HepG2 (cell line): ENCODE data around the gene BCAR3. TPM values are rescaled to one million over a fixed set of nuclear protein-coding genes. Genes with fewer than 3 reads are reported as not detected.

Source experiments
- ATAC-seq: fragments of 200-7000 bp; cut with Tn5 transposase; 3 replicates; pipeline ENCODE4 v1.9.1; 2020; ENCODE audit warnings: mild to moderate bottlenecking, moderate library complexity
- BruUV-seq: library from RNA; stranded (reverse); fragments of 400-500 nt; replicated peaks from 2 replicates; lab custom pipeline; 2021; lab: Mats Ljungman, UMichigan
- CTCF ChIA-PET: fragments of 300-600 bp; formaldehyde crosslinking; extraction: SDS; loops from one replicate; lab custom pipeline; 2021; ENCODE audit warnings: low total read pairs, inconsistent platforms, low intra/inter-chr PET ratio; lab: Yijun Ruan, JAX
- POLR2A ChIA-PET: fragments of 350-600 bp; sonication (Branson Sonifier 250); formaldehyde crosslinking; loops from one replicate; lab custom pipeline; 2020; ENCODE audit warnings: antibody characterized with exemption, inconsistent platforms; lab: Yijun Ruan, JAX
- DNase-seq: peaks from one replicate; pipeline ENCODE4 v3.0.0-alpha.2; 2015; ENCODE audit warnings: low spot score
- FAIRE-seq: peaks from 3 replicates; lab custom pipeline; 2011; peaks lifted over from hg19 to GRCh38; lab: Jason Lieb, UNC
- H2AFZ ChIP-seq: one replicate; pipeline ENCODE4 v1.6.1; 2011; ENCODE audit warnings: low read length, inconsistent platforms
- H3K27ac ChIP-seq: fragments of 300-600 bp; 3 replicates; pipeline ENCODE4 v1.8.0; 2011; ENCODE audit warnings: mixed run types, mild to moderate bottlenecking, mixed read lengths, low read length, inconsistent platforms; ENCODE audit not compliant: insufficient read depth; ENCODE audit errors: extremely low read length
- H3K27me3 ChIP-seq, 2 experiments: fragments of 200-600 bp in 1 of 2; 2 replicates in 1 of 2; 3 replicates in 1 of 2; pipeline versions ENCODE4 v1.6.0 to v1.8.0; 2011; ENCODE audit warnings: low read length in 2 of 2, mild to moderate bottlenecking in 2 of 2, moderate library complexity in 2 of 2, inconsistent platforms in 1 of 2; ENCODE audit not compliant: insufficient read depth in 2 of 2, control insufficient read depth in 1 of 2
- H3K36me3 ChIP-seq, 2 experiments: fragments of 200-600 bp in 1 of 2; replicated peaks in 1 of 2; 2 replicates in 1 of 2; 3 replicates in 1 of 2; pipeline versions ENCODE4 v1.5.1 to v1.8.0; 2011; ENCODE audit warnings: low read length in 2 of 2, inconsistent platforms in 1 of 2; ENCODE audit not compliant: insufficient read depth in 2 of 2, control insufficient read depth in 1 of 2
- H3K4me1 ChIP-seq: 2 replicates; pipeline ENCODE4 v1.5.1; 2012; ENCODE audit warnings: low read length, inconsistent platforms; ENCODE audit not compliant: insufficient read depth
- H3K4me2 ChIP-seq: 2 replicates; pipeline ENCODE4 v1.6.0; 2011; ENCODE audit warnings: low read depth, low read length, inconsistent platforms
- H3K4me3 ChIP-seq, 3 experiments: fragments of 200-600 bp in 1 of 3; sonication (generic), shearing (Covaris generic) in 1 of 3; replicated peaks in 1 of 3; 2 replicates each; pipeline ENCODE4 v1.5.1; 2011 to 2016; ENCODE audit warnings: low read length in 3 of 3, inconsistent platforms in 2 of 3, low read depth in 2 of 3, mild to moderate bottlenecking in 2 of 3, control low read depth in 1 of 3, mixed read lengths in 1 of 3; ENCODE audit not compliant: insufficient read depth in 1 of 3
- H3K79me2 ChIP-seq: one replicate; pipeline ENCODE4 v1.6.1; 2011; ENCODE audit warnings: low read length, inconsistent platforms; ENCODE audit not compliant: insufficient read depth
- H3K9ac ChIP-seq: 2 replicates; pipeline ENCODE4 v1.6.0; 2011; ENCODE audit warnings: mild to moderate bottlenecking, low read depth, low read length, inconsistent platforms; ENCODE audit not compliant: insufficient read depth
- H3K9me3 ChIP-seq: 2 replicates; pipeline ENCODE4 v1.5.1; 2012; ENCODE audit warnings: mild to moderate bottlenecking, low read length
- H4K20me1 ChIP-seq: 2 replicates; pipeline ENCODE4 v1.6.0; 2011; ENCODE audit warnings: inconsistent platforms, mild to moderate bottlenecking, low read length, moderate library complexity; ENCODE audit not compliant: insufficient read depth
- AGO2 ChIP-seq: fragments of 200-400 bp; formaldehyde crosslinking; optimal IDR thresholded peaks from 2 replicates; pipeline ENCODE3; 2017; ENCODE audit warnings: mild to moderate bottlenecking, low read depth, low read length, moderate library complexity
- ASH2L ChIP-seq: fragments of 300-600, 200-600 bp; sonication (generic); IDR thresholded peaks from 2 replicates; pipeline ENCODE4 v1.7.0; 2017; ENCODE audit warnings: low read depth, mild to moderate bottlenecking, moderate library complexity, mixed read lengths, low read length; ENCODE audit not compliant: insufficient read length
- EEA1 ChIP-seq: sonication (generic); formaldehyde crosslinking; IDR thresholded peaks from 2 replicates; pipeline ENCODE4 v1.5.1; 2020; ENCODE audit warnings: mild to moderate bottlenecking, missing genetic modification reagents, borderline replicate concordance
- MYNN ChIP-seq: sonication (generic); formaldehyde crosslinking; IDR thresholded peaks from 2 replicates; pipeline ENCODE4 v1.4.0; 2020; ENCODE audit warnings: mild to moderate bottlenecking, low read depth, missing genetic modification reagents
- SNRNP70 ChIP-seq: fragments of 200-400 bp; formaldehyde crosslinking; IDR thresholded peaks from 2 replicates; pipeline ENCODE4 v1.6.1; 2017; ENCODE audit warnings: mild to moderate bottlenecking, low read depth, low read length, moderate library complexity
- SP2 ChIP-seq: sonication (generic); formaldehyde crosslinking; IDR thresholded peaks from 2 replicates; pipeline ENCODE4 v1.5.1; 2020; ENCODE audit warnings: mild to moderate bottlenecking, missing genetic modification reagents
- TEAD2 ChIP-seq: sonication (generic); formaldehyde crosslinking; IDR thresholded peaks from 2 replicates; pipeline ENCODE4 v1.9.0; 2021; ENCODE audit warnings: missing genetic modification reagents
- TEAD3 ChIP-seq: optimal IDR thresholded peaks from 2 replicates; pipeline ENCODE3; 2016; ENCODE audit warnings: borderline replicate concordance
- TOE1 ChIP-seq: sonication (generic); formaldehyde crosslinking; IDR thresholded peaks from 2 replicates; pipeline ENCODE4 v1.4.0; 2020; ENCODE audit warnings: mild to moderate bottlenecking, missing genetic modification reagents
- ZFYVE20 ChIP-seq: sonication (generic); formaldehyde crosslinking; IDR thresholded peaks from 2 replicates; pipeline ENCODE4 v1.8.0; 2023; ENCODE audit warnings: low read depth, mild to moderate bottlenecking, moderate library complexity, missing genetic modification reagents, borderline replicate concordance
- ZNF296 ChIP-seq: sonication (generic); formaldehyde crosslinking; conservative IDR thresholded peaks from 2 replicates; pipeline ENCODE4 v1.5.0; 2020; ENCODE audit warnings: mild to moderate bottlenecking, missing genetic modification reagents
- ZNF781 ChIP-seq: sonication (generic); formaldehyde crosslinking; IDR thresholded peaks from 2 replicates; pipeline ENCODE4 v1.5.1; 2020; ENCODE audit warnings: borderline replicate concordance, mild to moderate bottlenecking, missing genetic modification reagents; ENCODE audit errors: not compliant biosample characterization
- in situ Hi-C: cut with HindIII; loops from 2 replicates; pipeline ENCODE4 v1.10.0; 2017; ENCODE audit warnings: low pct_unique_long_range_greater_than_20kb; ENCODE audit not compliant: extremely low pct_ligation_motif_present
- intact Hi-C: fragments of 100-400 bp; cut with micrococcal nuclease; formaldehyde crosslinking; loops from one replicate; pipeline ENCODE4 v1.10.0; 2022; ENCODE audit not compliant: unreplicated experiment
- polyA plus RNA-seq, 8 experiments: library from polyadenylated mRNA; depleted of rRNA in 3 of 8; stranded (reverse) in 7 of 8; unstranded in 1 of 8; fragments of >200 nt; fragmentation: Illumina TruSeq in 4 of 8; extraction: Trizol in 4 of 8; gene quantifications; 2 replicates each; pipeline versions ENCODE4 v1.2.1 to v1.2.3, GENCODE V29; 2011 to 2016; ENCODE audit warnings: low read depth in 4 of 8, missing spikeins in 1 of 8, mixed read lengths in 1 of 8; ENCODE audit not compliant: insufficient read depth in 1 of 8
- total RNA-seq, 5 experiments: library from RNA; depleted of rRNA; stranded (reverse); fragments of >200 nt; fragmentation: Illumina TruSeq; extraction: Trizol; gene quantifications; 2 replicates each; pipeline ENCODE4 v1.2.3, GENCODE V29; 2016; ENCODE audit warnings: low read depth in 1 of 5
- TF ChIP-seq, protein P1 (sequence below): sonication (generic); formaldehyde crosslinking; IDR thresholded peaks from 2 replicates; pipeline ENCODE4 v1.5.0; 2020; ENCODE audit warnings: mild to moderate bottlenecking, low read depth, missing genetic modification reagents, borderline replicate concordance
- TF ChIP-seq, protein P2 (sequence below): sonication (generic); formaldehyde crosslinking; IDR thresholded peaks from 2 replicates; pipeline ENCODE4 v1.8.0; 2022; ENCODE audit warnings: mild to moderate bottlenecking, missing genetic modification reagents; ENCODE audit not compliant: insufficient replicate concordance
- TF ChIP-seq, protein P3 (sequence below): sonication (generic); formaldehyde crosslinking; IDR thresholded peaks from 2 replicates; pipeline ENCODE4 v1.8.0; 2022; ENCODE audit warnings: mild to moderate bottlenecking, missing genetic modification reagents, moderate library complexity
- TF ChIP-seq, protein P4 (sequence below): IDR thresholded peaks from 2 replicates; pipeline ENCODE4 v1.6.1; 2016; ENCODE audit warnings: missing biosample characterization, missing genetic modification reagents, low read depth

Gene BCAR3
- total and polyA plus RNA-seq, 2 of the 13 experiments (the other 11 are each of a cell fraction or from before 2014, with no cell fraction given): 3.6 to 4.8 TPM

DNA sequence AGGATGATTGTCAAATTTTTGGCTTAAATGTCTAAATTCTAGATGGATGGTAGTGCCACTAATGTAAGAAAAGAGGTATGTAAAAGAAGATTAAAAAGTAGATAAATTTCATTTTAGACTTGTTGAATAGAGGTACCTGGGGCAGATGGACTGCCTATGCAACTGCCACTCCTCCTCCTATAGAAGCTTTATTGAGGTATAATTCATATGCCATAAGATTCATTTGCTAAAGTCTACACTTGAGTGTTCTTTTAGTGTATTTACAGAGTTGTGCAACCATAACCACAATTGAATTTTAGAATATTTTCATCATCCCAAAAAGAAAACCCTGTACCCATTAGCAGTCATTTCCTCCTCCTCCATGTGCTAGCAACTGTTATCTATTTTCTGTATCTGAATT, 163.1 kb downstream of the BCAR3 start:
- POLR2A ChIA-PET: no interaction called here
- Histone ChIP-seq H3K27me3 (no peaks in the 10 kb centered on the region), H3K9ac (no peak overlapping the region), H3K36me3 (peaks cover 1 to 12% of the 10 kb centered on the region in 2 experiments; a peak in 3 of 5 replicates), H3K4me1 (peaks cover 9% of the 10 kb centered on the region; the same call in 1 of the 2 replicates), H3K27ac (no peak overlapping the region), H3K4me2 (no peak overlapping the region), H2AFZ (no peak overlapping the region), H3K9me3 (no peaks in the 10 kb centered on the region), H4K20me1 (no peaks in the 10 kb centered on the region), H3K4me3 (no peak overlapping the region), H3K79me2 (no peaks in the 10 kb centered on the region)
- intact Hi-C loops: no loop called here
- FAIRE-seq: no peak
- BruUV-seq: no TSS peak
- CTCF ChIA-PET: no interaction called here
- in situ Hi-C loops: no loop called here
- no peak for DNase-seq
- ATAC-seq: no peak
- no peak for TF ChIP-seq TEAD2 (CRISPR knock-in tag)
- no peak for TF ChIP-seq EEA1 (CRISPR knock-in tag)
- no peak for TF ChIP-seq SNRNP70
- TF ChIP-seq, protein P1, sequence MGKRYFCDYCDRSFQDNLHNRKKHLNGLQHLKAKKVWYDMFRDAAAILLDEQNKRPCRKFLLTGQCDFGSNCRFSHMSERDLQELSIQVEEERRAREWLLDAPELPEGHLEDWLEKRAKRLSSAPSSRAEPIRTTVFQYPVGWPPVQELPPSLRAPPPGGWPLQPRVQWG: no peak
- TF ChIP-seq ASH2L: no peak
- TF ChIP-seq ZNF781 (CRISPR knock-in tag): no peak
- TF ChIP-seq MYNN (CRISPR knock-in tag): no peak
- TF ChIP-seq, protein P2, sequence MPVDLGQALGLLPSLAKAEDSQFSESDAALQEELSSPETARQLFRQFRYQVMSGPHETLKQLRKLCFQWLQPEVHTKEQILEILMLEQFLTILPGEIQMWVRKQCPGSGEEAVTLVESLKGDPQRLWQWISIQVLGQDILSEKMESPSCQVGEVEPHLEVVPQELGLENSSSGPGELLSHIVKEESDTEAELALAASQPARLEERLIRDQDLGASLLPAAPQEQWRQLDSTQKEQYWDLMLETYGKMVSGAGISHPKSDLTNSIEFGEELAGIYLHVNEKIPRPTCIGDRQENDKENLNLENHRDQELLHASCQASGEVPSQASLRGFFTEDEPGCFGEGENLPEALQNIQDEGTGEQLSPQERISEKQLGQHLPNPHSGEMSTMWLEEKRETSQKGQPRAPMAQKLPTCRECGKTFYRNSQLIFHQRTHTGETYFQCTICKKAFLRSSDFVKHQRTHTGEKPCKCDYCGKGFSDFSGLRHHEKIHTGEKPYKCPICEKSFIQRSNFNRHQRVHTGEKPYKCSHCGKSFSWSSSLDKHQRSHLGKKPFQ (CRISPR knock-in tag): no peak
- TF ChIP-seq ZFYVE20 (CRISPR knock-in tag): no peak
- no peak for TF ChIP-seq AGO2
- TF ChIP-seq, protein P3, sequence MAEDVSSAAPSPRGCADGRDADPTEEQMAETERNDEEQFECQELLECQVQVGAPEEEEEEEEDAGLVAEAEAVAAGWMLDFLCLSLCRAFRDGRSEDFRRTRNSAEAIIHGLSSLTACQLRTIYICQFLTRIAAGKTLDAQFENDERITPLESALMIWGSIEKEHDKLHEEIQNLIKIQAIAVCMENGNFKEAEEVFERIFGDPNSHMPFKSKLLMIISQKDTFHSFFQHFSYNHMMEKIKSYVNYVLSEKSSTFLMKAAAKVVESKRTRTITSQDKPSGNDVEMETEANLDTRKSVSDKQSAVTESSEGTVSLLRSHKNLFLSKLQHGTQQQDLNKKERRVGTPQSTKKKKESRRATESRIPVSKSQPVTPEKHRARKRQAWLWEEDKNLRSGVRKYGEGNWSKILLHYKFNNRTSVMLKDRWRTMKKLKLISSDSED: no peak
- TF ChIP-seq, protein P4, sequence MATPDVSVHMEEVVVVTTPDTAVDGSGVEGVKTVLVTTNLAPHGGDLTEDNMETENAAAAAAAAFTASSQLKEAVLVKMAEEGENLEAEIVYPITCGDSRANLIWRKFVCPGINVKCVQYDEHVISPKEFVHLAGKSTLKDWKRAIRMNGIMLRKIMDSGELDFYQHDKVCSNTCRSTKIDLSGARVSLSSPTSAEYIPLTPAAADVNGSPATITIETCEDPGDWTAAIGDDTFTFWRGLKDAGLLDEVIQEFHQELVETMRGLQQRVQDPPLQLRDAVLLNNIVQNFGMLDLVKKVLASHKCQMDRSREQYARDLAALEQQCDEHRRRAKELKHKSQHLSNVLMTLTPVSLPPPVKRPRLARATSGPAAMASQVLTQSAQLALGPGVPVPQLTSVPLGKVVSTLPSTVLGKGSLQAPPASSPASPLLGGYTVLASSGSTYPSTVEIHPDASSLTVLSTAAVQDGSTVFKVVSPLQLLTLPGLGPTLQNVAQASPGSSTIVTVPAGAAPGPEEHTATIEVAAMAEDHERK (CRISPR knock-in tag): no peak
- TF ChIP-seq SP2 (CRISPR knock-in tag): no peak
- TF ChIP-seq TOE1 (CRISPR knock-in tag): no peak
- TF ChIP-seq TEAD3: no peak
- TF ChIP-seq ZNF296 (CRISPR knock-in tag): no peak
